DND-41 (cell line): ENCODE measurements around the gene FZD10.

Experiments used
- EZH2 ChIP-seq: IDR thresholded peaks from 3 replicates; pipeline ENCODE4 v1.6.1; 2012; ENCODE audit warnings: borderline replicate concordance, low read depth, mild to moderate bottlenecking, moderate library complexity, low read length, inconsistent platforms; ENCODE audit not compliant: severe bottlenecking
- TF ChIP-seq, protein P1 (sequence below): IDR thresholded peaks from 2 replicates; pipeline ENCODE4 v1.5.1; 2012; ENCODE audit warnings: borderline replicate concordance, low read length, moderate library complexity, mild to moderate bottlenecking; ENCODE audit not compliant: poor library complexity, severe bottlenecking; ENCODE audit errors: extremely low read depth

DNA sequence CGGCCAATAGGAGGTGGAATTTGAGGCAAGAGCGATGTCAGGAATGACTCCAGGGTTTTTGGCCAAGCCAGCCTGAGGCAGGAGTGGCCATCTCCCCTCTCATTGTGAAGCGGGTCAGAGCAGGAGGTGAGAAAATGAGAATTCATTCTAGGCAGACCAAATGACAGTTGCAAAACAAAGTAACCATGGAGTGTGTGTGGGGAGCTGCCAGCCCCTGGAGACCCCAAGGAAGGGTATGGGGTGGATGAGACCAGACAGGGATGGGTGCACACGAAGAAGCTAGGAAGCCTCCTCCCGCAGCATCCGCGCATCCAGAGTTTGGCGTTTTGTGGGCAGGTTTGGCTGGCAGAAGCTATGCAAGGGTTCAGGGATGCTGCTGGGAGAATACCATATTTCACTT is 38.8 kb downstream of the FZD10 start:
- TF ChIP-seq, protein P1, sequence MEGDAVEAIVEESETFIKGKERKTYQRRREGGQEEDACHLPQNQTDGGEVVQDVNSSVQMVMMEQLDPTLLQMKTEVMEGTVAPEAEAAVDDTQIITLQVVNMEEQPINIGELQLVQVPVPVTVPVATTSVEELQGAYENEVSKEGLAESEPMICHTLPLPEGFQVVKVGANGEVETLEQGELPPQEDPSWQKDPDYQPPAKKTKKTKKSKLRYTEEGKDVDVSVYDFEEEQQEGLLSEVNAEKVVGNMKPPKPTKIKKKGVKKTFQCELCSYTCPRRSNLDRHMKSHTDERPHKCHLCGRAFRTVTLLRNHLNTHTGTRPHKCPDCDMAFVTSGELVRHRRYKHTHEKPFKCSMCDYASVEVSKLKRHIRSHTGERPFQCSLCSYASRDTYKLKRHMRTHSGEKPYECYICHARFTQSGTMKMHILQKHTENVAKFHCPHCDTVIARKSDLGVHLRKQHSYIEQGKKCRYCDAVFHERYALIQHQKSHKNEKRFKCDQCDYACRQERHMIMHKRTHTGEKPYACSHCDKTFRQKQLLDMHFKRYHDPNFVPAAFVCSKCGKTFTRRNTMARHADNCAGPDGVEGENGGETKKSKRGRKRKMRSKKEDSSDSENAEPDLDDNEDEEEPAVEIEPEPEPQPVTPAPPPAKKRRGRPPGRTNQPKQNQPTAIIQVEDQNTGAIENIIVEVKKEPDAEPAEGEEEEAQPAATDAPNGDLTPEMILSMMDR, result no peak
- no peak for TF ChIP-seq EZH2
